Upper lobe of right lung (tissue), 1 donor: ENCODE data around the gene CENPW. TPM values are rescaled to one million over a fixed set of nuclear protein-coding genes. Genes with fewer than 3 reads are reported as not detected.
A peak's percentile ranks its signal among the peaks of the same experiment; 100 is the strongest.

Source experiments
- ATAC-seq: fragments of 200-7000 bp; cut with Tn5 transposase; one replicate; pipeline ENCODE4 v1.9.1; 2020; ENCODE audit warnings: mild to moderate bottlenecking, moderate library complexity
- DNase-seq: peaks from one replicate; pipeline ENCODE4 v3.0.0-alpha.2; 2020
- H3K27ac ChIP-seq: fragments of 200-600 bp; one replicate; pipeline ENCODE4 v1.8.0; 2022
- H3K27me3 ChIP-seq: fragments of 200-600 bp; one replicate; pipeline ENCODE4 v1.8.0; 2022; ENCODE audit warnings: mild to moderate bottlenecking
- H3K36me3 ChIP-seq: fragments of 200-600 bp; one replicate; pipeline ENCODE4 v1.8.0; 2022
- H3K4me1 ChIP-seq: fragments of 200-600 bp; one replicate; pipeline ENCODE4 v1.8.0; 2022
- H3K4me3 ChIP-seq: fragments of 200-600 bp; one replicate; pipeline ENCODE4 v1.8.0; 2022; ENCODE audit warnings: mild to moderate bottlenecking
- H3K9me3 ChIP-seq: fragments of 200-600 bp; one replicate; pipeline ENCODE4 v1.8.0; 2022
- intact Hi-C: fragments of 100-400 bp; cut with DNase I; formaldehyde crosslinking; loops from one replicate; pipeline ENCODE4 v1.11.0; 2022
- total RNA-seq: library from RNA; stranded (reverse); fragmentation: NEBNext Ultra II Directional; extraction: Animal tissue kit (Norgen Biotek cat#: 25700); gene quantifications from one replicate; pipeline ENCODE4 v1.2.1, GENCODE V29; 2021
- TF ChIP-seq, protein P1 (sequence below): fragments of 200-600 bp; IDR thresholded peaks from one replicate; pipeline ENCODE4 v1.8.0; 2022; ENCODE audit warnings: antibody characterized with exemption
- donor health status: DM: no; HTN: yes; CAD: no; lungs with severe emphysema.

The CENPW gene
- total RNA-seq, 1 donor from 2014 or later = 5.1 TPM

DNA sequence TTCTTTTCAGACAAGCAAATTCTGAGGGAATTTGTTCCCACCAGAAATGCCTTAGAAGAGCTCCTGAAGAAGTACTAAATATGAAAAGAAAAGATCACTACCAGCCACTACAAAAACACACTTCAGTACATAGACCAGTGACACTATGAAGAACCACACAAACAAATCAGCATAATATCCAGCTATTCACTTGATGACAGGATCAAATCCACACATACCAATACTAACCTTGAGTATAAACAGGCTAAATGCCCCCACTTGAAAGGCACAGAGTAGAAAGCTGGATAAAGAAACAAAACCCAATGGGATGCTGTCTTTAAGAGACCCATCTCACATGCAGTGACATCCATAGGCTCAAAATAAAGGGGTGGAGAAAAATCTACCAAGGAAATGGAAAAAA lies 43.3 kb downstream of the CENPW start:
- Histone ChIP-seq H3K27ac (no peak overlapping the region), H3K4me3 (no peak overlapping the region), H3K27me3 (no peaks in the 10 kb centered on the region), H3K36me3 (no peaks in the 10 kb centered on the region), H3K9me3 (no peaks in the 10 kb centered on the region), H3K4me1 (no peaks in the 10 kb centered on the region)
- TF ChIP-seq, protein P1, sequence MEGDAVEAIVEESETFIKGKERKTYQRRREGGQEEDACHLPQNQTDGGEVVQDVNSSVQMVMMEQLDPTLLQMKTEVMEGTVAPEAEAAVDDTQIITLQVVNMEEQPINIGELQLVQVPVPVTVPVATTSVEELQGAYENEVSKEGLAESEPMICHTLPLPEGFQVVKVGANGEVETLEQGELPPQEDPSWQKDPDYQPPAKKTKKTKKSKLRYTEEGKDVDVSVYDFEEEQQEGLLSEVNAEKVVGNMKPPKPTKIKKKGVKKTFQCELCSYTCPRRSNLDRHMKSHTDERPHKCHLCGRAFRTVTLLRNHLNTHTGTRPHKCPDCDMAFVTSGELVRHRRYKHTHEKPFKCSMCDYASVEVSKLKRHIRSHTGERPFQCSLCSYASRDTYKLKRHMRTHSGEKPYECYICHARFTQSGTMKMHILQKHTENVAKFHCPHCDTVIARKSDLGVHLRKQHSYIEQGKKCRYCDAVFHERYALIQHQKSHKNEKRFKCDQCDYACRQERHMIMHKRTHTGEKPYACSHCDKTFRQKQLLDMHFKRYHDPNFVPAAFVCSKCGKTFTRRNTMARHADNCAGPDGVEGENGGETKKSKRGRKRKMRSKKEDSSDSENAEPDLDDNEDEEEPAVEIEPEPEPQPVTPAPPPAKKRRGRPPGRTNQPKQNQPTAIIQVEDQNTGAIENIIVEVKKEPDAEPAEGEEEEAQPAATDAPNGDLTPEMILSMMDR = no peak
- DNase-seq (no peak), ATAC-seq (no peak)
- intact Hi-C loops = no loop called here

DNA sequence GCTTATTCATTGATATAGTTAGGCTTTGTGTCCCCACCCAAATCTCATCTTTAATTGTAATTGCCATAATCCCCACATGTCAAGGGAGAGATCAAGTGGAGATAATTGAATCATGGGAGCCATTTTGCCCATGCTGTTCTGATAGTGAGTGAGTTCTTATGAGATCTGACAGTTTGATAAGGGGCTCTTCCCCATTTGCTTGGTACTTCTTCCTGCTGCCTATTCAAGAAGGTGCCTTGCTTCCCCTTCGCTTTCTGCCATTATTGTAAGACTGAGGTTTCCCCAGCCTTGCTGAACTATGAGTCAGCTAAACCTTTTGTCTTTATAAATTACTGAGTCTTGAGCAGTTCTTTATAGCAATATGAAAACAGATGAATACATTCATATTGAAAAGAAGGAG lies 45.6 kb downstream of the CENPW start:
- Histone ChIP-seq H3K36me3 (no peaks in the 10 kb centered on the region), H3K4me3 (no peak overlapping the region), H3K4me1 (no peaks in the 10 kb centered on the region), H3K9me3 (no peaks in the 10 kb centered on the region), H3K27me3 (no peaks in the 10 kb centered on the region), H3K27ac (no peak overlapping the region)
- DNase-seq (no peak), ATAC-seq (no peak)
- TF ChIP-seq, protein P1 = no peak
- intact Hi-C loops = no loop called here

DNA sequence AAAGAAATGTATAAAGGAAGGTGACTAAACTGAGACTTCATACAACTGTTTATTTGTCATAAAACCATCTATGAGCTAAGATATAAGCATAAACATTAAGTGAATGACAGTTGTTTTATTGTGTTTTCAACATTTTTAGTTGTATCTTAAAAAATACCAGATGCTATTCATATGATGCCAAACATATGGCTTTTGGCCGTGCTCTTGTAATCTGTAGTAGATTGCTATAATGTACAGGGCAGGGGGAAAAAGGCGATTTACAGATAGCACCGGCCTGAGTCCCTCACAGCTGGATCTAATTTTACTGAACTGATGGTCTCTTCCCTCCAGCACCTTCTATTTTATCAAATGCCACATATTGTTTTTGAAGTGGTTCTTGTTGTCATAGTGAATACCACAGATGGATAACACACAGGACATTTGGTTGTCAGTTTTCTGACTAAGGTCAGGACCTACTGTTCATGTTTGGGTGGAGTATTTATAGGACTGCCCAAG lies 48.2 kb downstream of the CENPW start:
- intact Hi-C loops = no loop called here
- ATAC-seq (no peak), DNase-seq (no peak)
- TF ChIP-seq, protein P1 = no peak
- H3K27me3 ChIP-seq = no peaks in the 10 kb centered on the region
- H3K9me3 ChIP-seq = no peaks in the 10 kb centered on the region
- no peaks in the 10 kb centered on the region for H3K36me3 ChIP-seq
- H3K4me1 ChIP-seq = no peaks in the 10 kb centered on the region
- H3K4me3 ChIP-seq = no peak overlapping the region
- no peak overlapping the region for H3K27ac ChIP-seq

DNA sequence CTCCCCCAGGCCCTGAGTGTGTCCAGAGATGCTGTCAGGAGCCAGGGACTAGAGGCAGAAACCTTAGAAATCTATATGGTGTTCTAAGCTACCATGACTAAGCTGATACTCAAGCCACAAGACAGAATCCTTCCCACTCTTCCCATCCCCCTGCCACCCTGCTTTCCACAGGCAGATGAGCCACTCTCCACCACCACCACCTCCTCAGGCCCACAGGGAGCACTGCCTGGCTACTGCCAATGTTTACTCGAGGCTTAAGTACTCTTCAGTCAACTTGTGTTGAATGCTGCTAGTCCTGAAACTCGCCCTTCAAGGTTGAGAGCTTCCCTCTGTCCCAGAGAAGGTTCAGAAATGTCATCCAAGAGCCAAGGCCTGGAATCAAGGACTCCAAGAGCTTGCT lies 56.2 kb downstream of the CENPW start:
- no peaks in the 10 kb centered on the region for H3K36me3 ChIP-seq
- TF ChIP-seq, protein P1 = no peak
- intact Hi-C loops = no loop called here
- DNase-seq (no peak), ATAC-seq (peak; percentile 49)
- H3K27me3 ChIP-seq = no peaks in the 10 kb centered on the region
- no peak overlapping the region for H3K27ac ChIP-seq
- H3K4me1 ChIP-seq = no peaks in the 10 kb centered on the region
- H3K4me3 ChIP-seq = no peak overlapping the region
- no peaks in the 10 kb centered on the region for H3K9me3 ChIP-seq
